ENCODE measurements around the gene NTS. TPM values are rescaled to one million over a fixed set of nuclear protein-coding genes. Genes with fewer than 3 reads are reported as not detected.

Gene NTS
- total and polyA plus RNA-seq, 7 donors: 0.05 to 0.15 (median 0.05) TPM; not detected in 4

DNA sequence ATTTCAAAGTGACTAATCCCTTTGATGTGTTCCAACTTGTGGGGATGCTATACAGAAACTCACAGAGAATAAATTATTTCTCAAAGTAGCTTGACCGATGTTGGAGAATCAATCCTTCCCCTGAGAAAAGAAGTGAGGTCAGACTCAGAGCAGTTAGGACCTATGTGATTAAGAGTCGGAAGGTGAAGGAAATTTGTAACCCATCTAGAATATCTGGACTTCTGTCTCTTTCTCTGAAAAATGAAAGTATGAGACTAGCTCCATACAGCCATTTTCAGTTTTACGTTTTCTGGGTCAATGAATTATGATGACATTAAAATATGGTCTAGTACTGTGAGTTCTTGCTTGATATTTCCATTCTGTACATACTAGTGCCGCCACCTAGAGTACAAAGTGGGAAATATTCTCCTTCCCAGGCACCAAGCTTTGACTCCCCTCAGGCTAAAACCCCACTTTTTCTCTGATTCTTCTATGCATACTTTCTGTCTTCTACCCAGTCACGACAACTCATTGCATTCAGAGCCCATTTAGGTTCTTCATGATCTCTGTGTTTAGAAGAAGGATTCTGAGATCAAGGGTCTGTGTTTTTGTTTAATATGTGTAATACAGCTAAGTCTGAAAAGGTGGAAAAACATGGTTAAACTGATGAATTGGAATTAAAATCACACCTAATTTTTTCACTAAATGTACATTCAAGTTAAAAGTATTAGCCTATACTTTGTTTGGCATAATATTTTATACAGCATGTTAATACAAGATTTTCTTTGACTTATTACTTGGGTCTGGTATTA lies 6.9 kb upstream of the NTS start:
- WGBS, 3 donors: 24 to 29% (median 26%) methylated on average over 5 of the region's 5 CpGs
- H3K27ac ChIP-seq: no peak overlapping the region

DNA sequence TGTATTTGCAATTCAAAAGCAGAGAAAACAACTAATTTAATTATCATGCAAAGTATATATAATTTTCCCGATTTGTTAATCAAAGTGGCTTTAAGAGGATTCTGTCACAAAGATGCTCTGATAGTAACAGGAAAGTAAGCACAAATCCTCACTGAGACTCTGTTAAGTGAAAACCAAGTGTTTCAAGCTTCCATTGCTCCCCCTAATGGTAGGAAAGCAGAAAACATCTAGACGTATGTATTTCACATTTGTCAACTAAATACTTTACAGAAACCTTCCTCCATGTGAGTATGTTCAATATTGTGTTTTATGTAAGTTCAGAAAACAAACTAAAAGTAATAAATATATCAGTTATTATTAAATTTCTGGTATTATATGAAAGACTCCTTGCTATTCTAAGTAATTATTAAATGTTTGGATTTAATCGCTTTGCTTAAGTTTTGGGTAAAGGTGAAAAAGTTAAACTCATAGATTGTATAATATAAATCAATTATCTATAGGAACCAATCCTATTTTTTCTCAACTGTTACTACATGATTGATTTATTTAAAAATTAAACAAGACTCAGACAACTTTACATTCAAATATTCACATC lies 1.5 kb upstream of the NTS start:
- DNase-seq: no peak
- TF ChIP-seq, protein P1, sequence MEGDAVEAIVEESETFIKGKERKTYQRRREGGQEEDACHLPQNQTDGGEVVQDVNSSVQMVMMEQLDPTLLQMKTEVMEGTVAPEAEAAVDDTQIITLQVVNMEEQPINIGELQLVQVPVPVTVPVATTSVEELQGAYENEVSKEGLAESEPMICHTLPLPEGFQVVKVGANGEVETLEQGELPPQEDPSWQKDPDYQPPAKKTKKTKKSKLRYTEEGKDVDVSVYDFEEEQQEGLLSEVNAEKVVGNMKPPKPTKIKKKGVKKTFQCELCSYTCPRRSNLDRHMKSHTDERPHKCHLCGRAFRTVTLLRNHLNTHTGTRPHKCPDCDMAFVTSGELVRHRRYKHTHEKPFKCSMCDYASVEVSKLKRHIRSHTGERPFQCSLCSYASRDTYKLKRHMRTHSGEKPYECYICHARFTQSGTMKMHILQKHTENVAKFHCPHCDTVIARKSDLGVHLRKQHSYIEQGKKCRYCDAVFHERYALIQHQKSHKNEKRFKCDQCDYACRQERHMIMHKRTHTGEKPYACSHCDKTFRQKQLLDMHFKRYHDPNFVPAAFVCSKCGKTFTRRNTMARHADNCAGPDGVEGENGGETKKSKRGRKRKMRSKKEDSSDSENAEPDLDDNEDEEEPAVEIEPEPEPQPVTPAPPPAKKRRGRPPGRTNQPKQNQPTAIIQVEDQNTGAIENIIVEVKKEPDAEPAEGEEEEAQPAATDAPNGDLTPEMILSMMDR (IDR thresholded peaks at IDR 0.05): peak; percentile 60
- WGBS, 3 donors: 32 to 34% (median 33%) methylated on average over 3 of the region's 3 CpGs

More for the DNA sequence above, 6.9 kb upstream of the NTS start:
- TF ChIP-seq, protein P1 (IDR thresholded peaks at IDR 0.05): peak; percentile 60
- Histone ChIP-seq H3K4me1 (no peaks in the 10 kb centered on the region), H3K36me3 (ENCODE audit: insufficient read depth in 1 of 2, low read depth in 1 of 2) (no peaks in the 10 kb centered on the region), H3K27me3 (ENCODE audit: insufficient read depth in 3 of 3, low read length in 2 of 3) (no peaks in the 10 kb centered on the region), H3K4me3 (no peak overlapping the region), H3K9me3 (no peaks in the 10 kb centered on the region)
- intact Hi-C loops (cut with DNase I): loop anchor here in 1 of 2 donors (1.0 to 5.0 kb wide), 2 partner anchors 290 to 390 kb away; no protein-coding TSS in a partner anchor
- ATAC-seq (peak; percentile 42 to 79 (median 70)), DNase-seq (no peak)

DNA sequence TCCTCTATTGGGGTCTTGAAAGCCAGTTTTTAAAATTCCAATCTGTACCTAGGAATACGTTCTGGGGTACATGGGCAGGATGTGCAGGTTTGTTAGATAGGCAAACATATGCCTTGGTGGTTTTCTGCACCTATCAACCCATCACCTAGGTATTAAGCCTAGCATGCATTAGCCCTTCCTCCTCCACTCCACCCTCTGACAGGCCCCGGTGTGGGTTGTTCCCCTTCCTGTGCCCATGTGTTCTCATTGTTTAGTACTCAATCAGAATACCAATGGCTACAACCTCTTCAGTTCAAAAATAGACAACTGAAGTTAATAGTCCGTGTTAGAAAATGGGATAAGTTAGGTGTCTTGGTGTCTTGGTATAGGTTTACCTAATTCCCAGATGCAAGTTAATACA lies 3.4 kb downstream of the NTS start:
- TF ChIP-seq, protein P1 (IDR thresholded peaks at IDR 0.05): no peak
- no peaks in the 10 kb centered on the region for H3K27me3 ChIP-seq (ENCODE audit: insufficient read depth in 3 of 3, low read length in 2 of 3)
- H3K4me3 ChIP-seq: no peak overlapping the region
- DNase-seq (no peak), ATAC-seq (no peak)
- no peaks in the 10 kb centered on the region for H3K9me3 ChIP-seq
- 61 to 68% (median 63%) methylated on average over 3 of the region's 3 CpGs for WGBS, 3 donors
- intact Hi-C loops (cut with DNase I): no loop called here
- H3K36me3 ChIP-seq (ENCODE audit: insufficient read depth in 1 of 2, low read depth in 1 of 2): no peaks in the 10 kb centered on the region
- H3K4me1 ChIP-seq: no peaks in the 10 kb centered on the region
- H3K27ac ChIP-seq: no peak overlapping the region

More for the DNA sequence above, 1.5 kb upstream of the NTS start:
- H3K9me3 ChIP-seq: no peaks in the 10 kb centered on the region
- no peak for ATAC-seq
- no peaks in the 10 kb centered on the region for H3K27me3 ChIP-seq (ENCODE audit: insufficient read depth in 3 of 3, low read length in 2 of 3)
- no peaks in the 10 kb centered on the region for H3K4me1 ChIP-seq
- H3K27ac ChIP-seq: no peak overlapping the region
- no peaks in the 10 kb centered on the region for H3K36me3 ChIP-seq (ENCODE audit: insufficient read depth in 1 of 2, low read depth in 1 of 2)
- intact Hi-C loops (cut with DNase I): loop anchor here (5.0 kb wide), 2 partner anchors 295 to 405 kb away; no protein-coding TSS in a partner anchor
- H3K4me3 ChIP-seq: no peak overlapping the region

DNA sequence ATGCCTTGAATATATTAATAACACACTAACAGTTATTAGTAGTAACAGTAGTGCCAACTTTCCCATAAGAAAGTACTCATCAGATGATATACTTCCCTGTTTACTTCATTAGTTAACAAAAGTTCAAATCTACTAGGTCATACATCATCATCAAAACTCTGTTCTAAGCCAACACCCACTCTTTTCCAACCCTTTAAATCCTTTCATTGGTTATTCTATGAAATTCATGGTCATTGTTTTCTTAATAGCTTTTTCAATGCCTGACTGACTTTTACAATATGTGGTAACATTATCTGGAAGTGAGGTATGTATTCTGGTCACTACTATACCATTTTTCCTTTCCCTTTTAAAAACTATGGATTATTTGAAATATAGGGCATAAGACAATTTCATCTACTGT lies 9.7 kb downstream of the NTS start:
- Histone ChIP-seq H3K27ac (no peak overlapping the region), H3K4me3 (no peak overlapping the region), H3K4me1 (no peaks in the 10 kb centered on the region), H3K27me3 (ENCODE audit: insufficient read depth in 3 of 3, low read length in 2 of 3) (no peaks in the 10 kb centered on the region), H3K9me3 (no peaks in the 10 kb centered on the region), H3K36me3 (ENCODE audit: insufficient read depth in 1 of 2, low read depth in 1 of 2) (no peaks in the 10 kb centered on the region)
- TF ChIP-seq, protein P1 (IDR thresholded peaks at IDR 0.05): no peak
- ATAC-seq: no peak
- intact Hi-C loops (cut with DNase I): no loop called here
- DNase-seq: no peak

Measured in psoas muscle (tissue), 8 donors.